GM06990 (cell line): ENCODE measurements around the gene LSM4.

Experiments used
- DNase-seq: peaks from one replicate; pipeline ENCODE4 v3.0.0-alpha.2; 2011; ENCODE audit not compliant: insufficient read length; ENCODE audit errors: extremely low read depth
- H3K27me3 ChIP-seq: replicated peaks from 2 replicates; pipeline ENCODE4 v1.6.0; 2011; ENCODE audit warnings: low read length; ENCODE audit not compliant: control insufficient read depth, insufficient read depth
- H3K36me3 ChIP-seq: 2 replicates; pipeline ENCODE4 v1.5.1; 2011; ENCODE audit warnings: low read length; ENCODE audit not compliant: control insufficient read depth, insufficient read depth
- H3K4me3 ChIP-seq: replicated peaks from 2 replicates; pipeline ENCODE4 v1.5.1; 2011; ENCODE audit warnings: low read depth, mild to moderate bottlenecking, control low read depth, low read length
- CTCF ChIP-seq: IDR thresholded peaks from 2 replicates; pipeline ENCODE4 v1.5.1; 2011; ENCODE audit warnings: low read length, control low read depth, mild to moderate bottlenecking, inconsistent platforms; ENCODE audit not compliant: insufficient read depth, poor library complexity, severe bottlenecking

The LSM4 gene

DNA sequence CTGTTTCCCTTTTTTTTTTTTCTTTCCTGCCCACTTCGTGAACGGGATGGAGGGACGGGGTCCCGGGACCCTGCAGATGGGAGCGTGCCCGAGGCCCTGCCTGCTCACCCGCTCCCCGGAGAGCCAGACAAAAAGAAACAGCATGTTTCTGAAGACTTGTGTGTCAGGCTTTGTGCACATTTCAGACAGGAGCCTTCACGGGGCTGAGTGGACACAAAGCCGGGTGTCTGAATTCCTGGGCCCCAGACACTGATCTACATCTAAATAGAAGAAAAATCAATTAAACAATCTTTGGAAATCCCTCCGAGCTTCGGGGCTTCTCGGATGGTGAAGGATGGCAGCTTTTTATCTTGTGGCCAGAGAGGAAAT is 21.7 kb upstream of the LSM4 start:
- Histone ChIP-seq H3K36me3 (peaks cover 6% of the 10 kb centered on the region), H3K4me3 (no peak overlapping the region), H3K27me3 (no peaks in the 10 kb centered on the region)
- TF ChIP-seq CTCF: no peak
- DNase-seq: no peak

DNA sequence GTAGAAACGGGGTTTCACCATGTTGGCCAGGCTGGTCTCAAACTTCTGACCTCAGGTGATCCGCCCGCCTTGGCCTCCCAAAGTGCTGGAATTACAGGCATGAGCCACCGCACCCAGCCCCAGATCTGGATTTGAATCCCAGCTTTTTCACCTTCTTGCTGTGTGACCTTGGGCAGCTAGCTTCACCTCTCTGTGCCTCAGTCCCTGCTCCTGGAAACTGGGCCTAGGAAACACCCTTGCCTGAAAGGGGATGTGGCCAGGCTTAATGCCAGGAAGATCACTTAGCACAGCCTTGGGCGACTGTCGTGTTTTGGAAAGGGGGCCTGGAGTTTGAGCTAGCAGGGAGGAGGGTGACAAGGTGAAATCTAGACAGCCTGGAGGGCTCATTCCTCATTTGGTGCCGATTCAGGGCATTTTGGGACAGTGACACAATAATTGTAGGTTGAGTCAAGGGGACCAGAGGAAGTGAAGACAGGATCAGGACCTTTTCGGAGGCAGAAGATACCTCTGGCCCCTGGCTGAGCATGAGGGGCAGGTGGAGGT is 19.3 kb upstream of the LSM4 start:
- Histone ChIP-seq H3K27me3 (no peaks in the 10 kb centered on the region), H3K4me3 (no peak overlapping the region), H3K36me3 (peaks cover 6% of the 10 kb centered on the region)
- no peak for TF ChIP-seq CTCF
- DNase-seq: no peak

- Histone ChIP-seq H3K4me3 (peak overlapping the region; percentile 80), H3K36me3 (peaks cover 6% of the 10 kb centered on the region), H3K27me3 (no peaks in the 10 kb centered on the region)
- no peak for TF ChIP-seq CTCF
- peak; percentile 79 for DNase-seq
Measured at GRCh38 chr19:18340990-18341868, 18.4 kb upstream of the LSM4 start.

- H3K27me3 ChIP-seq: no peaks in the 10 kb centered on the region
- DNase-seq: peak; percentile 80
- peak within 1 kb of the TSS; percentile 80 for H3K4me3 ChIP-seq
- no peak for TF ChIP-seq CTCF
- H3K36me3 ChIP-seq: peaks cover 6% of the 10 kb centered on the region
Measured at GRCh38 chr19:18340190-18340989, 17.5 kb upstream of the LSM4 start, which contains the start of gene PGPEP1. Gene PGPEP1, plus strand, starts transcription at chr19:18340598. Its CDS starts 84 bp downstream, at chr19:18340682.

GRCh38 chr19:18339723-18340122 is 16.8 kb upstream of the LSM4 start:
- H3K4me3 ChIP-seq: peak overlapping the region; percentile 80
- no peak for DNase-seq
- H3K27me3 ChIP-seq: no peaks in the 10 kb centered on the region
- peak; percentile 31 for TF ChIP-seq CTCF
- H3K36me3 ChIP-seq: peaks cover 6% of the 10 kb centered on the region
